Astrocyte (in vitro differentiated cells and primary cell): Measurements from ENCODE around the gene TAF6. TPM values are rescaled to one million over a fixed set of nuclear protein-coding genes. Genes with fewer than 3 reads are reported as not detected.

ENCODE experiments used
- DNase-seq: peaks from one replicate; pipeline ENCODE4 v3.0.0-alpha.2; 2010; ENCODE audit warnings: low read depth
- FAIRE-seq: peaks from 2 replicates; lab custom pipeline; 2011; peaks lifted over from hg19 to GRCh38; lab: Jason Lieb, UNC
- H2AFZ ChIP-seq: 2 replicates; pipeline ENCODE4 v1.6.0; 2012; ENCODE audit warnings: low read depth, low read length, inconsistent platforms
- H3K27ac ChIP-seq: 2 replicates; pipeline ENCODE4 v1.5.1; 2011; ENCODE audit warnings: low read depth, low read length, inconsistent platforms
- H3K27me3 ChIP-seq: 2 replicates; pipeline ENCODE4 v1.6.0; 2011; ENCODE audit warnings: low read length, inconsistent platforms; ENCODE audit not compliant: insufficient read depth
- H3K36me3 ChIP-seq: 2 replicates; pipeline ENCODE4 v1.5.1; 2011; ENCODE audit warnings: low read length, inconsistent platforms; ENCODE audit not compliant: insufficient read depth
- H3K4me1 ChIP-seq: 2 replicates; pipeline ENCODE4 v1.5.1; 2011; ENCODE audit warnings: low read length, inconsistent platforms; ENCODE audit not compliant: insufficient read depth
- H3K4me2 ChIP-seq: 2 replicates; pipeline ENCODE4 v1.6.0; 2012; ENCODE audit warnings: low read length, inconsistent platforms
- H3K4me3 ChIP-seq: 2 replicates; pipeline ENCODE4 v1.5.1; 2011; ENCODE audit warnings: low read depth, mild to moderate bottlenecking, low read length, inconsistent platforms; ENCODE audit not compliant: insufficient read depth
- H3K79me2 ChIP-seq: 2 replicates; pipeline ENCODE4 v1.6.0; 2012; ENCODE audit warnings: mild to moderate bottlenecking, low read length, inconsistent platforms; ENCODE audit not compliant: insufficient read depth
- H3K9ac ChIP-seq: 2 replicates; pipeline ENCODE4 v1.6.0; 2012; ENCODE audit warnings: mild to moderate bottlenecking, low read length, inconsistent platforms
- H3K9me3 ChIP-seq: 2 replicates; pipeline ENCODE4 v1.5.1; 2012; ENCODE audit warnings: low read depth, mild to moderate bottlenecking, low read length, inconsistent platforms; ENCODE audit not compliant: insufficient read depth
- H4K20me1 ChIP-seq: 2 replicates; pipeline ENCODE4 v1.6.0; 2012; ENCODE audit warnings: low read length, inconsistent platforms; ENCODE audit not compliant: insufficient read depth
- H3K27ac Mint-ChIP-seq: one replicate; pipeline ENCODE4 v1.8.0; 2021; ENCODE audit warnings: mild to moderate bottlenecking, mixed read lengths; ENCODE audit not compliant: unreplicated experiment
- H3K27me3 Mint-ChIP-seq: one replicate; pipeline ENCODE4 v1.8.0; 2021; ENCODE audit warnings: low read depth, mixed read lengths; ENCODE audit not compliant: unreplicated experiment
- H3K36me3 Mint-ChIP-seq: one replicate; pipeline ENCODE4 v1.8.0; 2021; ENCODE audit warnings: low read depth, mixed read lengths; ENCODE audit not compliant: unreplicated experiment
- H3K4me1 Mint-ChIP-seq: one replicate; pipeline ENCODE4 v1.8.0; 2021; ENCODE audit warnings: low read depth, mixed read lengths; ENCODE audit not compliant: unreplicated experiment
- H3K4me3 Mint-ChIP-seq: one replicate; pipeline ENCODE4 v1.8.0; 2021; ENCODE audit warnings: mild to moderate bottlenecking, moderate library complexity, mixed read lengths; ENCODE audit not compliant: unreplicated experiment
- H3K9me3 Mint-ChIP-seq: one replicate; pipeline ENCODE4 v1.8.0; 2021; ENCODE audit warnings: mild to moderate bottlenecking, mixed read lengths; ENCODE audit not compliant: unreplicated experiment
- CTCF ChIP-seq: IDR thresholded peaks from 2 replicates; pipeline ENCODE4 v1.5.1; 2011; ENCODE audit warnings: low read depth, mild to moderate bottlenecking, inconsistent platforms, low read length, moderate library complexity; ENCODE audit not compliant: insufficient read depth
- EZH2 ChIP-seq: IDR thresholded peaks from 2 replicates; pipeline ENCODE4 v1.6.1; 2012; ENCODE audit warnings: mild to moderate bottlenecking, low read length, inconsistent platforms; ENCODE audit not compliant: insufficient read depth
- total RNA-seq: library from RNA; stranded (reverse); gene quantifications from 2 replicates; pipeline ENCODE4 v1.2.1, GENCODE V29; 2021

The TAF6 gene
- total RNA-seq, 1 donor from 2014 or later = 47.0 TPM

GRCh38 chr7:100142461-100142860 lies 23.3 kb upstream of the TAF6 start:
- Histone ChIP-seq H3K27me3 (no peaks in the 10 kb centered on the region), H3K4me1 (no peaks in the 10 kb centered on the region), H3K79me2 (no peaks in the 10 kb centered on the region), H3K9ac (no peak overlapping the region), H4K20me1 (no peaks in the 10 kb centered on the region), H3K4me3 (no peak overlapping the region), H3K9me3 (no peaks in the 10 kb centered on the region), H3K27ac (no peak overlapping the region), H3K4me2 (no peak overlapping the region), H2AFZ (no peak overlapping the region), H3K36me3 (no peaks in the 10 kb centered on the region)
- no peak for DNase-seq
- FAIRE-seq = no peak
- Mint-ChIP-seq H3K4me1 (peaks cover 2% of the 10 kb centered on the region), H3K27ac (no peak overlapping the region), H3K4me3 (no peak overlapping the region), H3K9me3 (no peaks in the 10 kb centered on the region), H3K36me3 (no peaks in the 10 kb centered on the region), H3K27me3 (peaks cover 2% of the 10 kb centered on the region)
- no peak for TF ChIP-seq CTCF
- no peak for TF ChIP-seq EZH2

- H3K4me2 ChIP-seq = no peak overlapping the region
- peaks cover 2% of the 10 kb centered on the region for H3K27me3 Mint-ChIP-seq
- H3K4me1 ChIP-seq = no peaks in the 10 kb centered on the region
- peaks cover 2% of the 10 kb centered on the region for H3K4me1 Mint-ChIP-seq
- H3K79me2 ChIP-seq = no peaks in the 10 kb centered on the region
- no peaks in the 10 kb centered on the region for H3K36me3 Mint-ChIP-seq
- H3K4me3 Mint-ChIP-seq = no peak overlapping the region
- DNase-seq = no peak
- H3K9ac ChIP-seq = no peak overlapping the region
- no peaks in the 10 kb centered on the region for H4K20me1 ChIP-seq
- TF ChIP-seq EZH2 = no peak
- H3K9me3 ChIP-seq = no peaks in the 10 kb centered on the region
- no peak overlapping the region for H3K27ac ChIP-seq
- no peaks in the 10 kb centered on the region for H3K27me3 ChIP-seq
- H3K27ac Mint-ChIP-seq = no peak overlapping the region
- H3K36me3 ChIP-seq = no peaks in the 10 kb centered on the region
- no peak for FAIRE-seq
- no peaks in the 10 kb centered on the region for H3K9me3 Mint-ChIP-seq
- H2AFZ ChIP-seq = no peak overlapping the region
- no peak overlapping the region for H3K4me3 ChIP-seq
These were observed 22.4 kb upstream of the TAF6 start for GRCh38 chr7:100141555-100141949.

GRCh38 chr7:100137851-100138760 lies 18.9 kb upstream of the TAF6 start:
- H3K27me3 Mint-ChIP-seq = peaks cover 9% of the 10 kb centered on the region
- peaks cover 2% of the 10 kb centered on the region for H3K4me1 Mint-ChIP-seq
- DNase-seq = no peak
- no peak for FAIRE-seq
- Histone ChIP-seq H3K4me2 (no peak overlapping the region), H3K27ac (no peak overlapping the region), H3K9me3 (no peaks in the 10 kb centered on the region), H3K36me3 (no peaks in the 10 kb centered on the region), H3K4me3 (no peak overlapping the region), H3K4me1 (no peaks in the 10 kb centered on the region), H3K9ac (no peak overlapping the region), H3K79me2 (no peaks in the 10 kb centered on the region), H4K20me1 (no peaks in the 10 kb centered on the region), H3K27me3 (peaks cover 2% of the 10 kb centered on the region), H2AFZ (no peak overlapping the region)
- H3K4me3 Mint-ChIP-seq = no peak overlapping the region
- H3K36me3 Mint-ChIP-seq = no peaks in the 10 kb centered on the region
- H3K9me3 Mint-ChIP-seq = no peaks in the 10 kb centered on the region
- no peak for TF ChIP-seq CTCF
- TF ChIP-seq EZH2 = no peak
- no peak overlapping the region for H3K27ac Mint-ChIP-seq
